A549 (cell line): ENCODE data around the gene PTPRA.

ENCODE experiments used
- CTCF ChIP-seq: fragments of >200 bp; sonication (Bioruptor Twin); formaldehyde crosslinking; IDR thresholded peaks from 3 replicates; pipeline ENCODE4 v1.5.1; 2016
- HOXB13 ChIP-seq: fragments of 250-450 bp; sonication (Bioruptor Pico); IDR thresholded peaks from 2 replicates; pipeline ENCODE4 v1.5.0; 2020; ENCODE audit warnings: low read depth, mild to moderate bottlenecking, moderate library complexity
- PHF8 ChIP-seq: fragments of 200-600 bp; sonication (generic); IDR thresholded peaks from 2 replicates; pipeline ENCODE4 v1.6.1; 2016; ENCODE audit warnings: low read depth, mild to moderate bottlenecking, antibody characterized with exemption, moderate library complexity, borderline replicate concordance
- POLR2A ChIP-seq: IDR thresholded peaks from 2 replicates; pipeline ENCODE4 v1.6.1; 2012; ENCODE audit warnings: mild to moderate bottlenecking, low read length
- RAD21 ChIP-seq, 2 experiments: fragments of >200 bp in 1 of 2; sonication (Bioruptor Twin) in 1 of 2; formaldehyde crosslinking in 1 of 2; IDR thresholded peaks in 1 of 2; conservative IDR thresholded peaks in 1 of 2; 2 replicates in 1 of 2; 3 replicates in 1 of 2; pipeline ENCODE4 v1.6.1; 2012 to 2018; ENCODE audit warnings: inconsistent platforms in 1 of 2
- USF2 ChIP-seq: fragments of 450-650 bp; IDR thresholded peaks from 2 replicates; pipeline ENCODE4 v1.6.1; 2014; ENCODE audit warnings: antibody characterized with exemption

GRCh38 chr20:3084283-3084985 lies 211.2 kb downstream of the PTPRA start, which contains the start of gene AVP:
- no peak for TF ChIP-seq POLR2A
- TF ChIP-seq CTCF, result no peak
- TF ChIP-seq HOXB13 (CRISPR knock-in tag), result no peak
- no peak for TF ChIP-seq RAD21 (conservative IDR thresholded peaks at IDR 0.05 in 1 of 2, IDR thresholded peaks at IDR 0.05 in 1 of 2)
- TF ChIP-seq USF2, result no peak
- no peak for TF ChIP-seq PHF8
